GM21515 (cell line): ENCODE data around the gene MLX.
A peak's percentile ranks its signal among the peaks of the same experiment; 100 is the strongest.
"Not testable (repeated sequence)": the region's sequence is repeated elsewhere in the genome, so short reads cannot be mapped to it uniquely, and the experiment has no call there.

Experiments used
- ATAC-seq: cut with Tn5 transposase; IDR thresholded peaks from one replicate; pipeline ENCODE4 v1.9.1; 2021; ENCODE audit not compliant: unreplicated experiment

Gene MLX

DNA sequence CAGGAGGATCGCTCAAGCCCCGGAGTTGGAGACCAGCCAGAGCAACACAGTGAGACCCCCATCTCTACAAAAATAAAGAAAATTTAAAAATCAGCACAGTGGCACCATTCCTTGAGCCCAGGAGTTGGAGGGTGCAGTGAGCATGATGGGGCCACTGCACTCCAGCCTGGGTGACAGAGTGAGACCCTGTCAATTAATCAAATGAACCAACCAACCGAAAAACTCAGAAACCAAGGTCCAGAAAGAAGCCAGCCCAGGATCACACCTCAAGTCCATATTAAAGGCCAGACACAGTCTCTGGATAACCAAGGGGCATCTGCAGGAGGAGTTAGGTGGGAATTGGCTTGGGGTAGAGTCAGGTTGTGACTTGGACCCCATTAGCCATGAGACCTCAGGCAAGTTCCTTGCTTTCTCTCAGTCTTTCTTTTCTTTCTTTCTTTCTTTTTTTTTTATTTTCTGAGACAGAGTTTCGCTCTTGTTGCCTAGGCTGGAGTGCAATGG is 11.7 kb upstream of the MLX start:
- ATAC-seq: no peak

DNA sequence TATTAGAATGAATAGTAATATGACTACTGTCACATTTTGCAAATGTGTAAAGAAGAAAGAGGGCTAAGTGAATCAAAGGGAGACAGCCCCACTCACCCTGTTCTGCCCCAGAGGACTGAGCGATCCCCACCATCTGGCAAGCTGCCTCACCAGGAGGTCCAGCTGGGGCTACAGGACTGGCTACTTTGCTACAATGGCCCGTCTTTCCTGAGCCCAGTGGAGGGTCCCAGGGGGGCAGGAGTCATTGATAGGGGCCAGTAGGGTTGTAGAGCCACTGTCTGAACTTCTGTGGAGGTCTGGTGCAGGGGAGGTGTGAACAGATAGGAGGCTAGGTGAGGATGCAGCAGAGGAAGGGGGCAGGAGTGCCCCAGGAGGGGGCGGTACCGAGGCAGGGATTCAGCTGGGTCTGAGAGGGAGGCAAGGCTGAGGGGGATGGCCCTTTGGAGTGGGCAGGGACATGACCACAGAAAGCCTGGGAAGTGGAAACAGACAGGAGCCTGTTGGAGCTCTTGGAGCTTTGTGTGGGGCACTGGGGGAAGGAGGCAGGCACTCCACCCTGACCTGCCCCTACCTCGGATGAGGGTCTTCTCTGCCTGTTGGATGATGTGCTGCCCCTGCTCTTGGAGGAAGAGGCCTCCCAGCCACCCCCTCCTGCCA is 10.8 kb upstream of the MLX start:
- not testable (repeated sequence) for ATAC-seq

DNA sequence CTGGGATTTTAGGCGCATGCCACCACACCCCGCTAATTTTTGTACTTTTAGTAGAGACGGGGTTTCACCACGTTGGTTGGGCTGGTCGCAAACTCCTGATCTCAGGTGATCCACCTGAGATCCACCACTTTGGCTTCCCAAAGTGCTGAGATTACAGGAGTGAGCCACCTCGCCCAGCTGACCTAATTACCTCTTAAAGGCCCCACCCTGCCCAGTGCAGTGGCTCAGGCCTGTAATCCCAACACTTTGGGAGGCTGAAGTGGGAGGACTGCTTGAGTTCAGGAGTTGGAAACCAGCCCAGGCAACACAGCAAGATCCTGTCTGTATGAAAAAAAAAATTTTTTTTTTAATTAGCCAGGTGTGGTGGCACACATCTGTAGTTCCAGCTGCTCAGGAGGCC is 7.8 kb upstream of the MLX start:
- no peak for ATAC-seq

- no peak for ATAC-seq
Observed at GRCh38 chr17:42560246-42560645, 6.7 kb upstream of the MLX start.

GRCh38 chr17:42561897-42562387 is 5.0 kb upstream of the MLX start, which contains the start of gene COASY:
TSS of gene COASY (plus strand) at chr17:42562148. CDS start at chr17:42562623, 475 bp downstream.
- no peak for ATAC-seq

GRCh38 chr17:42562388-42563142 is 4.3 kb upstream of the MLX start:
- no peak for ATAC-seq

DNA sequence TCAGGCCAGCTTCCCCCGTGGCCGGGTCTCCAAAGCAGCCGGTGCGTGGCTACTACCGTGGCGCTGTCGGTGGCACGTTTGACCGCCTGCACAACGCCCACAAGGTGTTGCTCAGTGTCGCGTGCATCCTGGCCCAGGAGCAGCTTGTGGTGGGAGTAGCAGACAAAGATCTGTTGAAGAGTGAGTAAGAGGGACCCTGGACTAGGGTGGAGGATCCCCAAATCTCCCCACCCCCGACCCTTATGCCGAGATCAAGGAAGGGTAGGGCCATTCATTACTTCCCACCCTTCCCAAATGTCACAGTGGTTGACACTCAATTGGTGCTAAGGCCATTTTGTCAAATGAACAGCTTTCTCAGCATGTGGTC is 3.8 kb upstream of the MLX start:
- no peak for ATAC-seq

DNA sequence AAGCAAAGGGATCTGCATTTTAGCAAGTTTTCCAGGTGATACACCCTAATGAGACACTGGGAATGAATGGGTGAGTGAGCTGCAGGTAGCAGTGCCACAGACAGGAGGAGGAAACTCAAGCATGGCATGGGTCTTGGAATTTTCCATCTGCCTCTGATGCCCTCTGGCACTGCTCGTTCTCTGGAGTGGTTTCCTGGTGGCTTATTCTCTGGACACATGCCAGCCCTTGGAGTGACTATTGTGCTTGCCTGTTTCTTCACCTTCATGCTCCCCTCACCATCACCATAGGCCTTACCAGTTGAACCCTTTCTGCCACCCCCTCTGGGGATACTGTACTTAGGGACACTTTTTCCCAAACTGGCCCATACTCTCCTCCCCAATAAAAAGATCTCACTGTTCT is 3.4 kb upstream of the MLX start:
- no peak for ATAC-seq

- ATAC-seq: no peak
Observed at GRCh38 chr17:42563950-42564349, 3.0 kb upstream of the MLX start.

GRCh38 chr17:42564815-42565522 is 1.9 kb upstream of the MLX start:
- ATAC-seq: no peak

GRCh38 chr17:42565523-42566214 is 1.2 kb upstream of the MLX start:
- no peak for ATAC-seq

- no peak for ATAC-seq
Observed at GRCh38 chr17:42566215-42566882, 551 bp upstream of the MLX start.

DNA sequence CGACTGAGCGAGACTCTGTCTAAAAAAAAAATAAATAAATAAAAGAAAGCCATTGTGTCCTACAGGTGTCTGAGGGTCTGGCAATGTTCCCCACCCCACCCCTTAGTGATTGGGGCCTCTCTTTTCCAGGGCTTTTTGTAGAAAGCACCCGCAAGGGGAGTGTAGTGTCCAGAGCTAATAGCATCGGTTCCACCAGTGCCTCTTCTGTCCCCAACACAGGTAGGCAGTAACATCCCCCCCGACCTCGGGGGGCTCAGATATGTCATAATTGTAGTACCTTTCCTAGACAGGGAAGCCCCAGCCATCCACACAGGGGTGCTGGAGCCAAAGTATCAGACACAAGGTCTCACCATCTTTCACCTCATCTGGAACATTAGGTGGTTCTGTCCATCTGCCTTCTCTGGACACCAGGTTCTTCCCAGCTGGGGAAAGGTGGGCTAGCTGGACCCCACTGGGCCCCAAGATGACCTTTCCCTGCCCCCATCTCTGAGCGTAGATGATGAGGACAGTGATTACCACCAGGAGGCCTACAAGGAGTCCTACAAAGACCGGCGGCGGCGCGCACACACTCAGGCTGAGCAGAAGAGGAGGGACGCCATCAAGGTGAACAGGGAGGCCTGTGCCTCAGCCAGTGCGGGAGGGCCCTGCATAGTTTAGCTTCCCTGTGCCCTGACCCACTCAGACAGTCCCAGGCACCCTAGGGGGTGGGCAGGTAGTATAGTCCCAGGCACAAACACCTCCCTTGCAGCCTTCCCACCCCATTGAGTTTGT is 1.6 kb downstream of the MLX start:
- ATAC-seq: no peak

DNA sequence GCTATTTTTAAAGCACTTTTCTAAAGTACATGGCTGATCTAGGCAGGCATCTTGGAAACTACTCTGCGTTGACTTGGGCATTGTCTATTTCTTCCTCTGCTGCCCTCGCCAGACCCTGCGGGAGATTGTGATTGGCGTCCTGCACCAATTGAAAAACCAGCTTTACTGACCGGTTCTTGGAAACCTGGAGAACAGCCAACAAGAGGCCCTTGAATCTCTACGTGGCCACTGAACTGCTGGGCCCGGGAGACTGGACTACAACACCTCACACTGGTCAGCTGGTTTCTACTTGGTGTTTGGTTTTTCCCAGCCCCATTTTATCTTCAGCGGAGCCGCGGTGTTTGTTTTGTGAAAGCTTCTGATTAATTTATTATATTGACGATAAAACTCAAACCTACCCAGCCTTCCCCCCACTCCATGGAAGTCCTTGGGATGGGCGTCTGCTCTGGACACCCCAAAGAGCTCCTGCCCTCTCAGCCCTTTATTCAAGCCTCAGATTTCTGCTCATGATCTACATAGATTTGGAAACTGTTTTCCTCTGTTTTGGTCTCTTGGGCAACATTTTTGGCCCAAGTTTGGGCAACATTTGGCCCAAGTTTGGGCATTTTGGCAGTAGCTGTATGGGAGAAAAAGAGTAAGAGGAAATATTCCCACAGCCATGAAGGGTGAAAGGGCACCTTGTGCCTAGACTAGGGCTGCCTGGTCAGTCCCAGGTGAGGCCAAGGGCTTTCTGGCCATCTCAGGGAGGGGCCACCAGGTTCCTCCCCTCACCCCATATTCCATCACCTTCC is 4.7 kb downstream of the MLX start:
- no peak for ATAC-seq

DNA sequence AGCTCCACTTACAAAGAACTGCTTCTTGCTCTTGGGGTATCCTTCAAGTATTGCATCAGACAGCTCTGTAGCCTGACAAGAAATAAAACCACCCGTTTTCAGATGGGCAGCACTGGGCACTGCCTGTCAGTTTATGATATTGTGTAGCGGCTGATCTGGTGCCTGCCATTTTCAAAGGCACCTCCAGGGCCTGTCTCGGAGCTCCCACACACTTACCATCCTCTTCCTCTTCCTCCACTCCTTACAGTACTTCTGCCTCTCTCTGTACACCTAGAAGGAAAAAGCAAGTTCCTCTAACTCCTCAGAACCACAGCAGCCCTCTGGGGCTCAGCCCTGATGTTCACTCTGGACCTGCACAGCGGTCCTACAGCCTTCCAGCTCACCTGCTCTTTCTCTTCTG is 6.2 kb downstream of the MLX start:
- no peak for ATAC-seq

DNA sequence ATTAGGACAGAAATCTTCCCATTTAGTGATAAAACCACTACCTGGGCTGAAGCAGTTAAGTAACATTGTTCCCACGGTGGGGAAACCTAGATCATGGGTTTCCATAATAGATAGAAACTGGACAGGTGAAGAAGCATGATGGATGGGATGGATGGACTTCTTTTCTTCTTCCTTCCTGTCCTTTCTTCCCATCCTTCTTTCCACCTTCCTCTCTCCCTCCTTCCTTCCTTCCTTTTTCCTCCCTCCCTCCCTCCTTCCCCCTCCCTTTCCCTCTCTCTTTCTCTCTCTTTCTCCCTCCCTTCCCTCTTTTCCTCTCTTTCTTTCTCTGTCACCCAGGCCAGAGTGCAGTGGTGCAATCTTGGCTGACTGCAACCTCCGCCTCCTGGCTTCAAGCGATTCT is 7.6 kb downstream of the MLX start:
- ATAC-seq: no peak

GRCh38 chr17:42577140-42577531 is 10.2 kb downstream of the MLX start:
- ATAC-seq: no peak

- peak; percentile 65 for ATAC-seq
Observed at GRCh38 chr17:42577532-42578281, 10.8 kb downstream of the MLX start, which contains the start of gene PSMC3IP. TSS of gene PSMC3IP (minus strand) at chr17:42577729. CDS start at chr17:42577686, 43 bp downstream.
